ENCODE data around the gene AQR. TPM values are rescaled to one million over a fixed set of nuclear protein-coding genes. Genes with fewer than 3 reads are reported as not detected.
A peak's percentile ranks its signal among the peaks of the same experiment; 100 is the strongest.

The AQR gene
- polyA plus RNA-seq, 1 of the 3 experiments (the other 2 are of a cell fraction): 11.6 TPM

DNA sequence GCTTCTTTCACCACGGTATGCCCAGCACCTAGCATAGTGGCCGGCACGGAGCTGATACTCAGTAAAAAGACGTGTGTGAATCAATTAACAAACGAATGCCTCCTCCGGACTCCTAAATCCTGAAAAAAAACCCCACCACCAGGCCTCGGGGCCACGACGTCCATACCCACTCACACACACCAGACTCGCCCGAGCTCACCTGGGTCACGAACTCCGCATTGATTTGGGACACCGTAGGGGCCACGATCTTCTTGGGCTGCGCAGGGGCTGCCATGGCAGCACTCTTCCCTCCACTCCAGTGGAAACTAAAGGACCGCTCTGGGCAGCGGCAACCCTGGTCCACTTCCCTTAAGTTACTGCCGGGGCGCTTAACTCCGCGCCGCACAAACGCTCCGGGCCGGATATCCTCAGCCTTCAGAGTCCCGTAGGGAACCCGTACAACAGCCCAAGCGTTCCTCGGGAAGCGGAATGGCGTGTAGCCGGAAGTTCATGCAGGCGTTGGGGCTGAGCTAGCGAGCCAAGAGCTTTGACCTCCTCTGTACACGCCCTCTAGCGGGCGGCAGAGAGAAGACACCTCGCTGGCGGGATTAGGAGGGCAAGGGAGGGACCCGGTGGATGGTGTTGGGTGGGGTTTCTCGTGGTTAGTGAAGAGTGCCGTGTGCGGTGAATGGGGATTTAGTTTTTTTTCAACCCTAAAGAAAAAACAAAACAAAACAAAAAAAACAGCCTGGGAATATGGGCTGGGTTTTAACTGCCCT is at the start of gene AQR (continued):
- TF ChIP-seq TAF1 (IDR thresholded peaks at IDR 0.05; ENCODE audit: borderline replicate concordance, low read depth, low read length): peak; percentile 98
- no peak for TF ChIP-seq FOXJ3 (CRISPR knock-in tag; IDR thresholded peaks at IDR 0.05)
- peak; percentile 30; the same call in 1 of the 2 replicates for TF ChIP-seq SMC3 (IDR thresholded peaks at IDR 0.05; ENCODE audit: low read depth, low read length)
- TF ChIP-seq MAX (IDR thresholded peaks at IDR 0.05; ENCODE audit: low read depth): peak; percentile 87
- 0 out of 2 replicates have a peak, but pooled peaks have one; percentile 27 for TF ChIP-seq PBX3 (IDR thresholded peaks at IDR 0.05)
- 0 out of 2 replicates have a peak, but pooled peaks have one; percentile 22 for TF ChIP-seq TEAD4 (IDR thresholded peaks at IDR 0.05; ENCODE audit: borderline replicate concordance, insufficient read depth)

GRCh38 chr15:35014241-35014640 is 44.7 kb upstream of the AQR start:
- no peaks in the 10 kb centered on the region for H3K9me3 ChIP-seq
- DNase-seq: no peak
- no peak overlapping the region for H3K27ac ChIP-seq (ENCODE audit: low read depth in 2 of 2, low read length in 1 of 2)
- H2AFZ ChIP-seq (ENCODE audit: low read depth): no peak overlapping the region
- H3K9me2 ChIP-seq: no peaks in the 10 kb centered on the region
- H3K36me3 ChIP-seq (replicated peaks in 1 of 2; ENCODE audit: control insufficient read depth in 1 of 2, insufficient read depth in 2 of 2, low read length in 1 of 2): no peaks in the 10 kb centered on the region
- H3K9ac ChIP-seq: no peak overlapping the region
- H3K4me1 ChIP-seq (ENCODE audit: control insufficient read depth in 1 of 2, insufficient read depth in 2 of 2, low read depth in 1 of 2, low read length in 1 of 2): no peaks in the 10 kb centered on the region
- no peaks in the 10 kb centered on the region for H3K27me3 ChIP-seq (ENCODE audit: insufficient read depth)
- H3K4me2 ChIP-seq: no peak overlapping the region
- H3K4me3 ChIP-seq (ENCODE audit: low read depth in 2 of 2, low read length in 1 of 2): no peak overlapping the region
- CTCF ChIA-PET: no interaction called here
- H3K79me2 ChIP-seq (ENCODE audit: insufficient read depth): no peaks in the 10 kb centered on the region
- H4K20me1 ChIP-seq (ENCODE audit: insufficient read depth): no peaks in the 10 kb centered on the region
- no peaks in the 10 kb centered on the region for H3F3A ChIP-seq (replicated peaks; ENCODE audit: insufficient read depth)
- TF ChIP-seq FOXJ3 (CRISPR knock-in tag; IDR thresholded peaks at IDR 0.05): no peak
- TF ChIP-seq NRF1 (IDR thresholded peaks at IDR 0.05; ENCODE audit: low read depth, low read length): no peak
- no peak for TF ChIP-seq USF2 (IDR thresholded peaks at IDR 0.05; ENCODE audit: borderline replicate concordance, low read depth, low read length)
- no peak for TF ChIP-seq RAD21 (IDR thresholded peaks at IDR 0.05; ENCODE audit: low read length)
- no peak for TF ChIP-seq JUND (IDR thresholded peaks at IDR 0.05)
- TF ChIP-seq TCF12 (IDR thresholded peaks at IDR 0.05): no peak
- TF ChIP-seq MAX (IDR thresholded peaks at IDR 0.05; ENCODE audit: low read depth): no peak
- TF ChIP-seq CTCF (IDR thresholded peaks at IDR 0.05): no peak
- no peak for TF ChIP-seq ZBTB33 (IDR thresholded peaks at IDR 0.05; ENCODE audit: borderline replicate concordance, low read depth)
- TF ChIP-seq RFX5 (IDR thresholded peaks at IDR 0.05; ENCODE audit: low read length): no peak
- TF ChIP-seq USF1 (IDR thresholded peaks at IDR 0.05; ENCODE audit: borderline replicate concordance, low read depth): no peak
- no peak for TF ChIP-seq NFIC (IDR thresholded peaks at IDR 0.05; ENCODE audit: borderline replicate concordance)
- no peak for TF ChIP-seq TAF1 (IDR thresholded peaks at IDR 0.05; ENCODE audit: borderline replicate concordance, low read depth, low read length)
- no peak for TF ChIP-seq PBX3 (IDR thresholded peaks at IDR 0.05)
- TF ChIP-seq EP300 (IDR thresholded peaks at IDR 0.05; ENCODE audit: borderline replicate concordance in 1 of 2, low read depth in 1 of 2, low read length in 1 of 2): no peak
- no peak for TF ChIP-seq YY1 (IDR thresholded peaks at IDR 0.05; ENCODE audit: low read depth)
- POLR2A ChIA-PET: no interaction called here
